Measurements from ENCODE around the gene CXADR.

CXADR gene

DNA sequence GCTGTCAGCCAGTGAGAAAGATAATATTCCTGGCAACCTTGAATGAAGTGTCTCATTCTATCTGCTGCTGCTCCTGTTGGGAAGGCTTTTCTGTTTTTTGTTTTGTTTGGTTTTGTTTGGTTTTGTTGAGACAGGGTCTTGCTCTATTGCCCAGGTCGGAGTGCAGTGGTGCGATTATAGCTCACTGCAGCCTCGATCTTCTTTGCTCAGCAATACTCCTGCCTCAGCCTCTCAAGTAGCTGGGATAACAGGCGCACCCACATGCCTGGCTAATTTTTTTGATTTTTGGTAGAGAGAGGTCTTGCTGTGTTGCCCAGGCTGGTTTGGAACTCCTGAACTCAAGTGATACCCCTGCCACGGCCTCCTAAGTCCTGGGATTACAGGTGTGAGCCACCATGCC, 62.2 kb downstream of the CXADR start:
- TF ChIP-seq, protein P1, sequence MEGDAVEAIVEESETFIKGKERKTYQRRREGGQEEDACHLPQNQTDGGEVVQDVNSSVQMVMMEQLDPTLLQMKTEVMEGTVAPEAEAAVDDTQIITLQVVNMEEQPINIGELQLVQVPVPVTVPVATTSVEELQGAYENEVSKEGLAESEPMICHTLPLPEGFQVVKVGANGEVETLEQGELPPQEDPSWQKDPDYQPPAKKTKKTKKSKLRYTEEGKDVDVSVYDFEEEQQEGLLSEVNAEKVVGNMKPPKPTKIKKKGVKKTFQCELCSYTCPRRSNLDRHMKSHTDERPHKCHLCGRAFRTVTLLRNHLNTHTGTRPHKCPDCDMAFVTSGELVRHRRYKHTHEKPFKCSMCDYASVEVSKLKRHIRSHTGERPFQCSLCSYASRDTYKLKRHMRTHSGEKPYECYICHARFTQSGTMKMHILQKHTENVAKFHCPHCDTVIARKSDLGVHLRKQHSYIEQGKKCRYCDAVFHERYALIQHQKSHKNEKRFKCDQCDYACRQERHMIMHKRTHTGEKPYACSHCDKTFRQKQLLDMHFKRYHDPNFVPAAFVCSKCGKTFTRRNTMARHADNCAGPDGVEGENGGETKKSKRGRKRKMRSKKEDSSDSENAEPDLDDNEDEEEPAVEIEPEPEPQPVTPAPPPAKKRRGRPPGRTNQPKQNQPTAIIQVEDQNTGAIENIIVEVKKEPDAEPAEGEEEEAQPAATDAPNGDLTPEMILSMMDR (IDR thresholded peaks at IDR 0.05; ENCODE audit: control extremely low read depth, extremely low read depth, low read depth, missing control alignments): no peak
- no peak for DNase-seq (ENCODE audit: extremely low spot score)
- ChIA-PET CTCF (no interaction called here), POLR2A (no interaction called here)

DNA sequence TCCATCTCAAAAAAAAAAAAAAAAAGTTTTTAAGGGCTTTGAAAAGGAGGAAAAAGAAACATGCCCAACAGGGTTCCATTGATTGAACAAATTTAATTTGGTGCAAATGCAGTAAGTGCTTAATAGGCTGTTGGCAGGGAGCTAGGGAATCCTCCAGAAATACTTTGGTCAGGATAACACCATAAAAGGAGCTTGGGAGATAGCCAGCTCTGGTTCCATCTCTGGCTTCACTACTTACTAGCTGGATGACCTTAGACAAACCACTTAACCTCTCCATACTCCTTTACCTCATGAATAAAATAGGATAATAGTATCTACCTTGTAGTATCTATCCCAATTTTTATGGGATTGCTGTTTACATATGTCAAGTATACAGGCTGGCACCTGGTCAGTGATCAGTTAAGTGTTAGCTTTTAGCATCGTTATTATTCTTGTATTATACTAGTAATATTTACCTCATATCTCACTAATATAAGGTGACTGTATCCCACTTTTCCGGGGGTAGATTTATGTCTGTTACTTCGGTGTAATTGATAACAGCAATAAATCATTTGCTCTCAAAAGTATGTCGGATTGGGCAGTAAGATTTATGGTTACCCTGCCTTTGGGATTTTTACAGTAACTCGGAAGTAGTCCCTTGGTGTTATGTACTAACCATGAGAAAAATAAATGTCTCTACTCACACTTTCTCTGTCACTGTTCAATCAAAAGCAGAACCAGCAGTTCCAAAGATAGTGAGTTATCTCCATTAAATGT, 63.4 kb downstream of the CXADR start:
- POLR2A ChIA-PET: no interaction called here
- no peak for DNase-seq (ENCODE audit: extremely low spot score)
- CTCF ChIA-PET: interaction anchor here (0.9 to 1.2 kb wide), 2 partner anchors 18 to 189 kb away, joined by 3 to 5 read pairs; no protein-coding TSS in a partner anchor
- TF ChIP-seq, protein P1 (IDR thresholded peaks at IDR 0.05; ENCODE audit: control extremely low read depth, extremely low read depth, low read depth, missing control alignments): no peak

DNA sequence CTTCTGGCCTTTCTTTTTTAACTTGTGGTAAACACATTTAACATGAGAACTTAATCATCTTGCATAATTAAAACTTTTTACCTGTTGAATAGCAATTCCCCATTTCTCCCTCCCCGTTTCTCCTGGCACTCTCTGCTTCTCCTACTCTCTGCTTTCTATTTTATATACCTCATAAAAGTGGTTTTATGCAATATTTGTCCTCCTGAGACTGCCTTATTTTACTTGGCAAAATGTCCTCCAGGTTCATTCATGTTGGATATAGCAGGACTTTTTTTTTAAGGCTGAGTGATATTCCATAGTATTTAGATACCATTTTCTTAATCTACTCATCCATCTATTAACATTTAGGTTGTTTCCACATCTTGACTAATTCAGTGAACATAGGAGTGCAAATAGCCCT, 64.9 kb downstream of the CXADR start:
- ChIA-PET CTCF (no interaction called here), POLR2A (no interaction called here)
- TF ChIP-seq, protein P1 (IDR thresholded peaks at IDR 0.05; ENCODE audit: control extremely low read depth, extremely low read depth, low read depth, missing control alignments): no peak
- no peak for DNase-seq (ENCODE audit: extremely low spot score)

DNA sequence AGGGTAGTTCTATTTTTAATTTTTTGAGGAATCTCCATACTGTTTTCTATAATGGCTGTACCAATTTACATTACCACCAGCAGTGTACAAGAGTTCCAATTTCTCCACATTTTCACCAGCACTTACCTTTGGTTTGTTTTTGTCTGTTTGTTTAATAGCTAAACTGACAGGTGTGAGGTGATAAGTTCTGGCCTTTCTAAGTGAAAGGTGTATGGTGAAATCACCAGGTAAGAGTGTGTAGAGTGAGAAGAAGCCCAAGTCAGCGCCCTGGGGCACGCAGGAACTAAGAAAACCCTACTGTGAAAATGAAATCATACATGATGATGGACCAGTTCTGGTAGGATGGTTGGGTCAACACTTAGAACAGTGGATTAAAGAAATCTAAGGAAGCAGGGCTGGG, 65.3 kb downstream of the CXADR start:
- ChIA-PET POLR2A (no interaction called here), CTCF (no interaction called here)
- TF ChIP-seq, protein P1 (IDR thresholded peaks at IDR 0.05; ENCODE audit: control extremely low read depth, extremely low read depth, low read depth, missing control alignments): no peak
- no peak for DNase-seq (ENCODE audit: extremely low spot score)

DNA sequence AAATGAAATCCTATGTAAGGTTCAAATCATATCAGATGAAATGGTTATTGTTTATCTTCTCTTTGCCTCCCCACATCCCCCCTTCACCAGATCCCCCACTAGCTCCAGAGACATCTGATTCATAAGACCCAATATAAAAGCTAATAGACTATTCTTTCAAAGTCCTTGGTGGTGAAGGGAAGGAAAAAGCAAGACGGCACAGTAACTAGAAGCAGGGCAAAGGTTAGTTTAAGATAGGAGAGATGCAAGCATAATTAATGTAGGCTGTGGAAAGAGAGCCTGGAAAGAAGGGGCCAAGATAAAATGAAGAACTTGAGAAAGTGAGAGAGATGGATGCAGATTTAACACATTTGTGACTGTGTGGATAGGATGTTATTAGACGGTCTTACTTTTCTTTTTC, 66.0 kb downstream of the CXADR start:
- CTCF ChIA-PET: no interaction called here
- DNase-seq (ENCODE audit: extremely low spot score): no peak
- TF ChIP-seq, protein P1 (IDR thresholded peaks at IDR 0.05; ENCODE audit: control extremely low read depth, extremely low read depth, low read depth, missing control alignments): no peak
- POLR2A ChIA-PET: no interaction called here

DNA sequence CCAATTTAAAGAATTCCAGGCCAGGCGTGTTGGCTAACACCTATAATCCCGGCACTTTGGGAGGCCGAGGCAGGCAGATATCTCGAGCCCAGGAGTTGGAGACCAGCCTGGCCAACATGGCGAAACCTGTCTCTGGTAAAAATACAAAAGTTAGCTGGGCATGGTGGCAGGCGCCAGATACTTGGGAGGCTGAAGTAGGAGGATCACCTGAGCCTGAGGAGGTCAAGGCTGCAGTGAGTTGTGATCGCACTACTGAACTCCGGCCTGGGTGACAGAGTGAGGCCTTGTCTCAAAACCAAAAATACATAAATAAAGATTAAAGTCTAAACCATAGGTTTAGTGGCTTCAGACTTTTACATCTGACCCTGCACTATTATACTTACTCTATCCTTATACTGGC, 67.5 kb downstream of the CXADR start:
- TF ChIP-seq, protein P1 (IDR thresholded peaks at IDR 0.05; ENCODE audit: control extremely low read depth, extremely low read depth, low read depth, missing control alignments): no peak
- POLR2A ChIA-PET: no interaction called here
- no peak for DNase-seq (ENCODE audit: extremely low spot score)
- CTCF ChIA-PET: interaction anchor here (1.3 kb wide), 2 partner anchors 11 to 193 kb away, joined by 4 to 5 read pairs; no protein-coding TSS in a partner anchor

All from GM10248 (cell line).